ENCODE measurements around the gene COL27A1.

COL27A1 gene

GRCh38 chr9:114238891-114239875 is 83.8 kb downstream of the COL27A1 start:
- no peak for DNase-seq (ENCODE audit: low read depth in 3 of 3, low spot score in 1 of 3)

- no peak for DNase-seq (ENCODE audit: low read depth in 3 of 3, low spot score in 1 of 3)
Observed at GRCh38 chr9:114240216-114240615, 84.9 kb downstream of the COL27A1 start.

- DNase-seq (ENCODE audit: low read depth in 3 of 3, low spot score in 1 of 3), result no peak
Observed at GRCh38 chr9:114240647-114241558, 85.6 kb downstream of the COL27A1 start.

GRCh38 chr9:114242837-114243236 is 87.5 kb downstream of the COL27A1 start:
- no peak for DNase-seq (ENCODE audit: low read depth in 3 of 3, low spot score in 1 of 3)

- no peak for DNase-seq (ENCODE audit: low read depth in 3 of 3, low spot score in 1 of 3)
Observed at GRCh38 chr9:114243240-114243639, 87.9 kb downstream of the COL27A1 start.

GRCh38 chr9:114244570-114244969 is 89.2 kb downstream of the COL27A1 start:
- DNase-seq (ENCODE audit: low read depth in 3 of 3, low spot score in 1 of 3), result no peak

- no peak for DNase-seq (ENCODE audit: low read depth in 3 of 3, low spot score in 1 of 3)
Observed at GRCh38 chr9:114246558-114246957, 91.2 kb downstream of the COL27A1 start.

- DNase-seq (ENCODE audit: low read depth in 3 of 3, low spot score in 1 of 3), result no peak
Observed at GRCh38 chr9:114247077-114247476, 91.7 kb downstream of the COL27A1 start.

GRCh38 chr9:114247491-114247890 is 92.2 kb downstream of the COL27A1 start:
- no peak for DNase-seq (ENCODE audit: low read depth in 3 of 3, low spot score in 1 of 3)

- DNase-seq (ENCODE audit: low read depth in 3 of 3, low spot score in 1 of 3), result no peak
Observed at GRCh38 chr9:114248299-114248707, 93.0 kb downstream of the COL27A1 start.

- DNase-seq (ENCODE audit: low read depth in 3 of 3, low spot score in 1 of 3), result no peak
Observed at GRCh38 chr9:114249424-114250234, 94.3 kb downstream of the COL27A1 start.

- no peak for DNase-seq (ENCODE audit: low read depth in 3 of 3, low spot score in 1 of 3)
Observed at GRCh38 chr9:114250235-114250568, 94.9 kb downstream of the COL27A1 start.

GRCh38 chr9:114250648-114251047 is 95.3 kb downstream of the COL27A1 start:
- DNase-seq (ENCODE audit: low read depth in 3 of 3, low spot score in 1 of 3), result no peak

GRCh38 chr9:114252394-114252793 is 97.1 kb downstream of the COL27A1 start:
- no peak for DNase-seq (ENCODE audit: low read depth in 3 of 3, low spot score in 1 of 3)

- DNase-seq (ENCODE audit: low read depth in 3 of 3, low spot score in 1 of 3), result no peak
Observed at GRCh38 chr9:114256827-114257328, 101.5 kb downstream of the COL27A1 start.

- no peak for DNase-seq (ENCODE audit: low read depth in 3 of 3, low spot score in 1 of 3)
Observed at GRCh38 chr9:114258218-114258617, 102.9 kb downstream of the COL27A1 start.

GRCh38 chr9:114258866-114259797 is 103.8 kb downstream of the COL27A1 start:
- no peak for DNase-seq (ENCODE audit: low read depth in 3 of 3, low spot score in 1 of 3)

GRCh38 chr9:114259798-114260523 is 104.6 kb downstream of the COL27A1 start:
- DNase-seq (ENCODE audit: low read depth in 3 of 3, low spot score in 1 of 3), result no peak

GRCh38 chr9:114261026-114261425 is 105.7 kb downstream of the COL27A1 start:
- no peak for DNase-seq (ENCODE audit: low read depth in 3 of 3, low spot score in 1 of 3)
